Left ventricle myocardium inferior (tissue), 1 donor: ENCODE data around the gene STON2. TPM values are rescaled to one million over a fixed set of nuclear protein-coding genes. Genes with fewer than 3 reads are reported as not detected.

Source experiments
- DNase-seq: peaks from one replicate; pipeline ENCODE4 v3.0.0-alpha.2; 2020
- H3K27ac ChIP-seq: fragments of 200-600 bp; replicated peaks from 2 replicates; pipeline ENCODE4 v1.8.0; 2021
- H3K27me3 ChIP-seq: fragments of 200-600 bp; 2 replicates; pipeline ENCODE4 v1.8.0; 2021; ENCODE audit warnings: low read depth
- H3K36me3 ChIP-seq: fragments of 200-600 bp; 2 replicates; pipeline ENCODE4 v1.8.0; 2021
- H3K4me1 ChIP-seq: fragments of 200-600 bp; 2 replicates; pipeline ENCODE4 v1.8.0; 2021
- H3K4me3 ChIP-seq: fragments of 200-600 bp; 2 replicates; pipeline ENCODE4 v1.8.0; 2021; ENCODE audit warnings: mild to moderate bottlenecking, moderate library complexity
- H3K9me3 ChIP-seq: fragments of 200-600 bp; replicated peaks from 2 replicates; pipeline ENCODE4 v1.8.0; 2021
- CTCF ChIP-seq: fragments of 200-600 bp; IDR thresholded peaks from 2 replicates; pipeline ENCODE4 v1.8.0; 2021; ENCODE audit warnings: antibody characterized with exemption, mild to moderate bottlenecking, borderline replicate concordance
- intact Hi-C: fragments of 100-400 bp; cut with micrococcal nuclease; formaldehyde crosslinking; loops from one replicate; pipeline ENCODE4 v1.11.0; 2022
- total RNA-seq: library from RNA; stranded (reverse); fragmentation: NEBNext Ultra II Directional; extraction: Animal tissue kit (Norgen Biotek cat#: 25700); gene quantifications from one replicate; pipeline ENCODE4 v1.2.1, GENCODE V29; 2021
- donor health status: DM: no; HTN: yes; CAD: no; lungs with severe emphysema.

Gene STON2
- total RNA-seq, 1 donor from 2014 or later, result 8.3 TPM

- DNase-seq, result no peak
- H3K36me3 ChIP-seq, result no peaks in the 10 kb centered on the region
- intact Hi-C loops, result no loop called here
- no peak for TF ChIP-seq CTCF
- no peaks in the 10 kb centered on the region for H3K27me3 ChIP-seq
- peaks cover 6% of the 10 kb centered on the region for H3K4me1 ChIP-seq
- no peaks in the 10 kb centered on the region for H3K9me3 ChIP-seq
- H3K4me3 ChIP-seq, result no peak overlapping the region
- H3K27ac ChIP-seq, result no peak overlapping the region
Measured at GRCh38 chr14:81281332-81281731, 118.8 kb downstream of the STON2 start.

GRCh38 chr14:81280136-81280791, 119.9 kb downstream of the STON2 start:
- no peaks in the 10 kb centered on the region for H3K9me3 ChIP-seq
- H3K27me3 ChIP-seq, result peaks cover 2% of the 10 kb centered on the region
- intact Hi-C loops, result no loop called here
- H3K4me1 ChIP-seq, result peaks cover 11% of the 10 kb centered on the region
- H3K36me3 ChIP-seq, result no peaks in the 10 kb centered on the region
- no peak for DNase-seq
- no peak for TF ChIP-seq CTCF
- H3K27ac ChIP-seq, result no peak overlapping the region
- no peak overlapping the region for H3K4me3 ChIP-seq

- DNase-seq, result no peak
- Histone ChIP-seq H3K27me3 (peaks cover 2% of the 10 kb centered on the region), H3K36me3 (no peaks in the 10 kb centered on the region), H3K27ac (peak overlapping the region; percentile 59), H3K4me3 (no peak overlapping the region), H3K4me1 (peaks cover 26% of the 10 kb centered on the region), H3K9me3 (no peaks in the 10 kb centered on the region)
- intact Hi-C loops, result no loop called here
- TF ChIP-seq CTCF, result no peak
Measured at GRCh38 chr14:81277096-81277495, 123.0 kb downstream of the STON2 start.

- no peak for DNase-seq
- Histone ChIP-seq H3K4me3 (peak overlapping the region; percentile 11), H3K27ac (peak overlapping the region; percentile 59), H3K27me3 (peaks cover 2% of the 10 kb centered on the region), H3K9me3 (no peaks in the 10 kb centered on the region), H3K4me1 (peaks cover 26% of the 10 kb centered on the region), H3K36me3 (no peaks in the 10 kb centered on the region)
- intact Hi-C loops, result no loop called here
- no peak for TF ChIP-seq CTCF
Measured at GRCh38 chr14:81276073-81277069, 123.8 kb downstream of the STON2 start.

GRCh38 chr14:81275305-81276072, 124.6 kb downstream of the STON2 start:
- no peaks in the 10 kb centered on the region for H3K9me3 ChIP-seq
- no peaks in the 10 kb centered on the region for H3K36me3 ChIP-seq
- H3K4me3 ChIP-seq, result peak overlapping the region; percentile 11
- intact Hi-C loops, result no loop called here
- DNase-seq, result peak; percentile 24
- peaks cover 26% of the 10 kb centered on the region for H3K4me1 ChIP-seq
- no peak for TF ChIP-seq CTCF
- H3K27ac ChIP-seq, result peak overlapping the region; percentile 59
- H3K27me3 ChIP-seq, result peaks cover 2% of the 10 kb centered on the region
